Panc1 (cell line): ENCODE results near the gene UGT1A1. TPM values are rescaled to one million over a fixed set of nuclear protein-coding genes. Genes with fewer than 3 reads are reported as not detected.
A peak's percentile ranks its signal among the peaks of the same experiment; 100 is the strongest.

Experiments
- ATAC-seq: fragments of 200-7000 bp; cut with Tn5 transposase; 2 replicates; pipeline ENCODE4 v1.9.1; 2020; ENCODE audit warnings: mild to moderate bottlenecking, moderate library complexity
- BruUV-seq: library from RNA; stranded (reverse); fragments of 400-500 nt; replicated peaks from 2 replicates; lab custom pipeline; 2021; lab: Mats Ljungman, UMichigan
- CTCF ChIA-PET: fragments of 300-600 bp; sonication (Branson Sonifier 250); formaldehyde crosslinking; loops from one replicate; lab custom pipeline; 2022; ENCODE audit warnings: antibody characterized with exemption; lab: Charles Lee
- POLR2A ChIA-PET: fragments of 300-600 bp; sonication (Branson Sonifier 250); formaldehyde crosslinking; loops from one replicate; lab custom pipeline; 2022; ENCODE audit warnings: antibody characterized with exemption; lab: Charles Lee
- DNase-seq: peaks from one replicate; pipeline ENCODE4 v3.0.0-alpha.2; 2010; ENCODE audit warnings: low read depth, low spot score
- H3K27ac ChIP-seq: 2 replicates; pipeline ENCODE4 v1.5.1; 2011; ENCODE audit warnings: mild to moderate bottlenecking, low read length, inconsistent platforms
- H3K27me3 ChIP-seq: fragments of 200-500 bp; sonication (Bioruptor generic); 2 replicates; pipeline ENCODE4 v1.6.0; 2014; ENCODE audit warnings: low read length, inconsistent platforms; ENCODE audit not compliant: control insufficient read depth, insufficient read depth
- H3K36me3 ChIP-seq: fragments of 200-500 bp; sonication (Bioruptor generic); 2 replicates; pipeline ENCODE4 v1.5.1; 2014; ENCODE audit warnings: inconsistent platforms, mild to moderate bottlenecking, low read length, moderate library complexity; ENCODE audit not compliant: control insufficient read depth, insufficient read depth
- H3K4me1 ChIP-seq: 2 replicates; pipeline ENCODE4 v1.5.1; 2011; ENCODE audit warnings: inconsistent platforms, mild to moderate bottlenecking, low read length, moderate library complexity; ENCODE audit not compliant: control insufficient read depth, insufficient read depth
- H3K4me3 ChIP-seq, 2 experiments: 2 replicates each; pipeline ENCODE4 v1.5.1; 2011 to 2012; ENCODE audit warnings: low read depth in 2 of 2, low read length in 2 of 2, mild to moderate bottlenecking in 2 of 2, inconsistent platforms in 1 of 2, moderate library complexity in 1 of 2
- H3K9me3 ChIP-seq: fragments of 200-500 bp; sonication (Bioruptor generic); 2 replicates; pipeline ENCODE4 v1.5.1; 2014; ENCODE audit warnings: low read depth, mild to moderate bottlenecking, inconsistent platforms, low read length, moderate library complexity; ENCODE audit not compliant: control insufficient read depth, insufficient read depth
- POLR2AphosphoS5 ChIP-seq: IDR thresholded peaks from 2 replicates; pipeline ENCODE4 v1.6.1; 2012; ENCODE audit warnings: mild to moderate bottlenecking, low read depth, low read length, moderate library complexity
- SIN3A ChIP-seq: IDR thresholded peaks from 2 replicates; pipeline ENCODE4 v1.6.1; 2012; ENCODE audit warnings: low read depth, mild to moderate bottlenecking, low read length, moderate library complexity, borderline replicate concordance; ENCODE audit not compliant: insufficient read depth
- TCF7L2 ChIP-seq: IDR thresholded peaks from 2 replicates; pipeline ENCODE4 v1.6.1; 2011; ENCODE audit warnings: mild to moderate bottlenecking, low read depth, low read length, inconsistent platforms
- in situ Hi-C: cut with HindIII; loops from 2 replicates; pipeline ENCODE4 v1.10.0; 2016; ENCODE audit warnings: low sequenced_read_pairs, low pct_unique_long_range_greater_than_20kb
- intact Hi-C: fragments of 100-400 bp; cut with micrococcal nuclease; formaldehyde crosslinking; loops from one replicate; pipeline ENCODE4 v1.10.0; 2022; ENCODE audit not compliant: unreplicated experiment
- total RNA-seq: library from RNA; stranded (reverse); gene quantifications from one replicate; pipeline ENCODE4 v1.2.1, GENCODE V29; 2021; ENCODE audit not compliant: unreplicated experiment
- TF ChIP-seq, protein P1 (sequence below), 2 experiments: IDR thresholded peaks; 2 replicates each; pipeline ENCODE4 v1.6.1; 2011 to 2012; ENCODE audit warnings: low read depth in 2 of 2, control low read depth in 1 of 2, low read length in 1 of 2, mild to moderate bottlenecking in 1 of 2, moderate library complexity in 1 of 2; ENCODE audit not compliant: insufficient read depth in 1 of 2
- TF ChIP-seq, protein P2 (sequence below): fragments of 450-650 bp; IDR thresholded peaks from 2 replicates; pipeline ENCODE4 v1.5.1; 2017; ENCODE audit warnings: mild to moderate bottlenecking

Gene UGT1A1
- total RNA-seq, 1 experiment from 2014 or later: not detected

DNA sequence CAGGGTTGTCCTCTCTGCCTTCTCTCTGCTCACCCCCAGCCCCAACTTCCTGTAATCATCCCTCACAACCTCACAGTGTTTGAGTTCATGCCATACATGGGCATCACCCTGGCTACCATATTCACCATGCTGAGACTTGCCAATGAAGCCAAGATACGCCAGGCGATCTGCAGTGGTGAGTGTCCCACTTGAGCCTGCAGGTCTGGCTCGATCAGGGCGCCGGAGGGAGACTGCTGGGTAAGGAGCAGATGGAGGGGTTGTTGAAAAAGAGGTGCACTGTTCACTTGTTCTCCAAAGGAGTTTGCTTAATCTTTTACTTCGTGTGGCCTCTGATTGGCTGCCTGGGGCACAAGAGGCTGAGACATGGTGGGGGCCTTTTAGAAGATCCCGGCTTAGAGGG is 32.6 kb downstream of the UGT1A1 start:
- no peaks in the 10 kb centered on the region for H3K4me1 ChIP-seq
- no peak for ATAC-seq
- TF ChIP-seq SIN3A: no peak
- TF ChIP-seq, protein P1, sequence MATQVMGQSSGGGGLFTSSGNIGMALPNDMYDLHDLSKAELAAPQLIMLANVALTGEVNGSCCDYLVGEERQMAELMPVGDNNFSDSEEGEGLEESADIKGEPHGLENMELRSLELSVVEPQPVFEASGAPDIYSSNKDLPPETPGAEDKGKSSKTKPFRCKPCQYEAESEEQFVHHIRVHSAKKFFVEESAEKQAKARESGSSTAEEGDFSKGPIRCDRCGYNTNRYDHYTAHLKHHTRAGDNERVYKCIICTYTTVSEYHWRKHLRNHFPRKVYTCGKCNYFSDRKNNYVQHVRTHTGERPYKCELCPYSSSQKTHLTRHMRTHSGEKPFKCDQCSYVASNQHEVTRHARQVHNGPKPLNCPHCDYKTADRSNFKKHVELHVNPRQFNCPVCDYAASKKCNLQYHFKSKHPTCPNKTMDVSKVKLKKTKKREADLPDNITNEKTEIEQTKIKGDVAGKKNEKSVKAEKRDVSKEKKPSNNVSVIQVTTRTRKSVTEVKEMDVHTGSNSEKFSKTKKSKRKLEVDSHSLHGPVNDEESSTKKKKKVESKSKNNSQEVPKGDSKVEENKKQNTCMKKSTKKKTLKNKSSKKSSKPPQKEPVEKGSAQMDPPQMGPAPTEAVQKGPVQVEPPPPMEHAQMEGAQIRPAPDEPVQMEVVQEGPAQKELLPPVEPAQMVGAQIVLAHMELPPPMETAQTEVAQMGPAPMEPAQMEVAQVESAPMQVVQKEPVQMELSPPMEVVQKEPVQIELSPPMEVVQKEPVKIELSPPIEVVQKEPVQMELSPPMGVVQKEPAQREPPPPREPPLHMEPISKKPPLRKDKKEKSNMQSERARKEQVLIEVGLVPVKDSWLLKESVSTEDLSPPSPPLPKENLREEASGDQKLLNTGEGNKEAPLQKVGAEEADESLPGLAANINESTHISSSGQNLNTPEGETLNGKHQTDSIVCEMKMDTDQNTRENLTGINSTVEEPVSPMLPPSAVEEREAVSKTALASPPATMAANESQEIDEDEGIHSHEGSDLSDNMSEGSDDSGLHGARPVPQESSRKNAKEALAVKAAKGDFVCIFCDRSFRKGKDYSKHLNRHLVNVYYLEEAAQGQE (IDR thresholded peaks at IDR 0.05; ENCODE audit: insufficient read depth in 1 of 2, low read depth in 2 of 2, low read length in 1 of 2): no peak
- TF ChIP-seq, protein P2, sequence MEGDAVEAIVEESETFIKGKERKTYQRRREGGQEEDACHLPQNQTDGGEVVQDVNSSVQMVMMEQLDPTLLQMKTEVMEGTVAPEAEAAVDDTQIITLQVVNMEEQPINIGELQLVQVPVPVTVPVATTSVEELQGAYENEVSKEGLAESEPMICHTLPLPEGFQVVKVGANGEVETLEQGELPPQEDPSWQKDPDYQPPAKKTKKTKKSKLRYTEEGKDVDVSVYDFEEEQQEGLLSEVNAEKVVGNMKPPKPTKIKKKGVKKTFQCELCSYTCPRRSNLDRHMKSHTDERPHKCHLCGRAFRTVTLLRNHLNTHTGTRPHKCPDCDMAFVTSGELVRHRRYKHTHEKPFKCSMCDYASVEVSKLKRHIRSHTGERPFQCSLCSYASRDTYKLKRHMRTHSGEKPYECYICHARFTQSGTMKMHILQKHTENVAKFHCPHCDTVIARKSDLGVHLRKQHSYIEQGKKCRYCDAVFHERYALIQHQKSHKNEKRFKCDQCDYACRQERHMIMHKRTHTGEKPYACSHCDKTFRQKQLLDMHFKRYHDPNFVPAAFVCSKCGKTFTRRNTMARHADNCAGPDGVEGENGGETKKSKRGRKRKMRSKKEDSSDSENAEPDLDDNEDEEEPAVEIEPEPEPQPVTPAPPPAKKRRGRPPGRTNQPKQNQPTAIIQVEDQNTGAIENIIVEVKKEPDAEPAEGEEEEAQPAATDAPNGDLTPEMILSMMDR: no peak
- TF ChIP-seq POLR2AphosphoS5: no peak
- no peak for TF ChIP-seq TCF7L2
- no peak overlapping the region for H3K4me3 ChIP-seq
- POLR2A ChIA-PET: no interaction called here
- in situ Hi-C loops (no loop called here), intact Hi-C loops (no loop called here)
- no peaks in the 10 kb centered on the region for H3K27me3 ChIP-seq
- no TSS peak for BruUV-seq
- DNase-seq: no peak
- H3K27ac ChIP-seq: no peak overlapping the region
- no peaks in the 10 kb centered on the region for H3K9me3 ChIP-seq
- CTCF ChIA-PET: no interaction called here
- H3K36me3 ChIP-seq: no peaks in the 10 kb centered on the region

DNA sequence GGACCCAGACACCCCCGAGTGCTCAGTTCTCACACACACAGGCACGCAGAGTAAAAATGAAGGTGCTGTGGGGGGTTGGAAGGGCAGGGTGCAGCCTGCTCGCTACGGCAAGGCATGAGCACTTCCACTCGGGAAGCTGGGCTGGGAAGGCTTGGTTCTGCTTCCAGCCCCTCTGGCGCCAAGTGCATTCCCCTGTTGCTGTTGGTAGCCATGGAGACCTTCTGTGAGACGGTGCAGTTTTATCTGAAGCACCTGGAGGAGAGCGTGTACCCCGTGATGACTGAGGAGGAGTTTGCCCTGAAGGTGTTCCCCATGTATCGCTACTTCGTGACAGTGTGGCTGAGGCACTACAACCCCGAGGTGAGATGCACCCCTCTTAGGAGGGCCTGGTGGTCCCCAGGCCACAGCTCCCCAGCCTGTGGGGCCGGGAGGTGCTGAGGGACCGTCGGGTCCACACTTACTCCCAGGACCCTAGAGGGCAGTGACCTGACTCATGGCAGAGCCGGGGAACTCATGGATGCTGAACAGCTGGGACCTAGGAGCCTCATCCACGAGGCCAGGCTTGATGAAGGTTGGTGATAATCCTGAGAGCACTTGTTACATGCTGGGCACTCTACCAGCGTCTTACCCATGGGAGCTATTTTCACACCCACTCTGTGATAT is 33.5 kb downstream of the UGT1A1 start:
- in situ Hi-C loops: no loop called here
- POLR2A ChIA-PET: no interaction called here

More for the DNA sequence above, 33.5 kb downstream of the UGT1A1 start:
- no TSS peak for BruUV-seq
- TF ChIP-seq POLR2AphosphoS5: no peak
- TF ChIP-seq, protein P1 (IDR thresholded peaks at IDR 0.05; ENCODE audit: insufficient read depth in 1 of 2, low read depth in 2 of 2, low read length in 1 of 2): no peak
- H3K27me3 ChIP-seq: no peaks in the 10 kb centered on the region
- DNase-seq: no peak
- no peaks in the 10 kb centered on the region for H3K36me3 ChIP-seq
- CTCF ChIA-PET: no interaction called here
- 0 out of 2 replicates have a peak, but pooled peaks have one; percentile 26 for ATAC-seq
- H3K4me3 ChIP-seq: no peak overlapping the region
- no peaks in the 10 kb centered on the region for H3K9me3 ChIP-seq
- intact Hi-C loops: no loop called here
- H3K27ac ChIP-seq: no peak overlapping the region
- H3K4me1 ChIP-seq: no peaks in the 10 kb centered on the region
